ENCODE data around the gene CAPN12. TPM values are rescaled to one million over a fixed set of nuclear protein-coding genes. Genes with fewer than 3 reads are reported as not detected.

CAPN12 gene
- total and polyA plus RNA-seq, 2 of the 8 experiments (the other 6 are each of a cell fraction or from before 2014, with no cell fraction given), result 8.8 to 20.0 TPM

DNA sequence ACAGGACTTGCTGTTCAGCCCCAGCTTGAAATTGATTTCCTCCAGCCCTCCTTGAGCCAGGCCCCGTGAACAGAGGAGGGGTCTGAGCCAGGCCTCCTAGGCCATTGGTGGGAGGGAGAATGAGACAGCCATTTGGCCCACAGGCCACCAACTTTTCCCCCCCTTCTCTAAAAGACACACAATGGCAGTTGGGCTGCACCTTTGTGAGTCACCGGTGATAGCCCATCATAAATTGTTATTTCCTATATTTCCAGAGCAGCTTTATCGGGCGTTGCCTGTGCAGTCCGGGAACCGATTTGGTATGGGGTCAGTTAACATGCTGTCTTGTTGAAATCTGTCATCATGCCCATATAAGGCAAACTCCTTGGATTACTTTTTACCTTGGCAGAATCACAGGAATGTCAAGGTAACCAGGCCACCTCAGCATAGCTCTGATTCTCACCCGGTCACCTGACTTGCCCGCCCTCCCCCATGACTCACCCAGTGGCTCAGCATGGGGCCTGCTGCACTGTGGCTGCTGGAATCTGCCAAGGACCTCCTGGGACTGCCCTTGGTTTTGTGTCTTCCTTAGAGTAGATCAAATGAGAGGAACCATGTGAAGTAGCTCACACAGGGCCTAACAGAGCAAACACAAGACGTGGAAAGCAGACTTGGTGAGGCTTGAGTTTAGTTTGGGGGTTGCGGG is 60.7 kb downstream of the CAPN12 start:
- H3K14ac ChIP-seq (ENCODE audit: insufficient read length), result no peak overlapping the region
- no peaks in the 10 kb centered on the region for H3K36me3 ChIP-seq (ENCODE audit: control insufficient read depth in 2 of 4, insufficient read depth in 4 of 4, low read length in 3 of 4)
- H2BK15ac ChIP-seq (ENCODE audit: low read length), result 0 out of 2 replicates have a peak overlapping the region, but pooled peaks have one; percentile 73
- peak overlapping the region; percentile 94; the same call in 1 of the 2 replicates for H4K8ac ChIP-seq (ENCODE audit: extremely low read depth, insufficient read depth, low read length)
- H3K4me2 ChIP-seq (ENCODE audit: insufficient read depth in 1 of 2, low read depth in 2 of 2, low read length in 2 of 2), result peak overlapping the region; percentile 26 to 54
- H4K91ac ChIP-seq (replicated peaks; ENCODE audit: insufficient read length, low read length), result peak overlapping the region; percentile 78
- H3K9me3 ChIP-seq (ENCODE audit: insufficient read depth in 2 of 2, low read depth in 1 of 2, low read length in 1 of 2), result no peaks in the 10 kb centered on the region
- H2BK12ac ChIP-seq (ENCODE audit: low read depth, low read length), result peak overlapping the region; percentile 96
- peak overlapping the region; percentile 100; the same call in 1 of the 2 replicates for H2AK5ac ChIP-seq (ENCODE audit: low read depth, low read length)
- 49% methylated on average over 10 of the region's 10 CpGs; no CpG with 5 or more reads in 1 of the 2 experiments for WGBS, 2 experiments (ENCODE audit: extremely low coverage in 1 of 2, insufficient coverage in 1 of 2, insufficient read length in 1 of 2, insufficient replicate concordance in 2 of 2, low coverage in 1 of 2, low lambda C conversion rate in 2 of 2, missing lambda C conversion rate in 1 of 2)
- peak overlapping the region; percentile 34 for H2BK120ac ChIP-seq (replicated peaks; ENCODE audit: low read depth, low read length)
- peak overlapping the region; percentile 85 for H3K18ac ChIP-seq (ENCODE audit: extremely low read depth, low read length)
- no peaks in the 10 kb centered on the region for H3K27me3 ChIP-seq (replicated peaks in 1 of 4; ENCODE audit: control insufficient read depth in 3 of 4, extremely low read depth in 1 of 4, insufficient read depth in 3 of 4, low read length in 3 of 4)
- FAIRE-seq, result peak; percentile 63
- H3K4ac ChIP-seq (replicated peaks; ENCODE audit: insufficient read length, low read depth, low read length), result peak overlapping the region; percentile 22
- peak overlapping the region; percentile 90 for H2BK5ac ChIP-seq (ENCODE audit: low read depth, low read length)
- H3K23me2 ChIP-seq (ENCODE audit: low read depth, low read length), result peaks cover 1% of the 10 kb centered on the region; the same call in 1 of the 2 replicates
- peak overlapping the region; percentile 51 for H4K5ac ChIP-seq (ENCODE audit: insufficient read length, low read depth, low read length)
- H2BK20ac ChIP-seq (ENCODE audit: low read length), result peak overlapping the region; percentile 87
- ChIA-PET CTCF (ENCODE audit: partially characterized antibody) (interaction anchor here (0.8 to 3.8 kb wide), 7 partner anchors 18 to 49 kb away, joined by 3 to 17 read pairs (median 3); partner anchors contain the start of gene ACTN4), POLR2A (ENCODE audit: partially characterized antibody) (interaction anchor here (0.7 to 23.4 kb wide), 12 partner anchors 9 to 65 kb away, joined by 3 to 495 read pairs (median 6); partner anchors contain the start of genes ACTN4 and EIF3K)
- peaks cover 28 to 46% (median 41%) of the 10 kb centered on the region in 4 experiments for H3K4me1 ChIP-seq (replicated peaks in 1 of 4; ENCODE audit: control insufficient read depth in 3 of 4, insufficient read depth in 4 of 4, low read length in 3 of 4)
- H3K79me1 ChIP-seq (ENCODE audit: low read depth, low read length), result peaks cover 15% of the 10 kb centered on the region
- H3K23ac ChIP-seq (ENCODE audit: insufficient read length), result no peak overlapping the region
- H4K20me1 ChIP-seq (replicated peaks in 1 of 2; ENCODE audit: control insufficient read depth in 1 of 2, insufficient read depth in 2 of 2, low read length in 2 of 2), result peaks cover 0 to 11% of the 10 kb centered on the region in 2 experiments
- H3K56ac ChIP-seq (replicated peaks; ENCODE audit: insufficient read length, low read depth, low read length), result peak overlapping the region; percentile 20
- peak overlapping the region; percentile 95 for H3K27ac ChIP-seq (ENCODE audit: low read depth, low read length)
- H3K79me2 ChIP-seq (ENCODE audit: control insufficient read depth in 1 of 2, insufficient read depth in 2 of 2, low read length in 2 of 2), result peaks cover 10 to 90% of the 10 kb centered on the region in 2 experiments
- H2AFZ ChIP-seq (ENCODE audit: low read length), result no peak overlapping the region
- H3K4me3 ChIP-seq (ENCODE audit: extremely low read depth in 1 of 4, insufficient read depth in 2 of 4, low read depth in 3 of 4, low read length in 4 of 4), result peak overlapping the region in 1 of 4 experiments; percentile 32; a peak in 1 of 8 replicates
- peak overlapping the region in 3 of 4 experiments; percentile 15 to 67 (median 67); a peak in 5 of 7 replicates for H3K9ac ChIP-seq (replicated peaks in 1 of 4; ENCODE audit: extremely low read depth in 1 of 4, low read depth in 3 of 4, low read length in 3 of 4)
- DNase-seq (ENCODE audit: low read depth in 1 of 2, low spot score in 2 of 2), result peak; percentile 83 to 85
- TF ChIP-seq TEAD4 (IDR thresholded peaks at IDR 0.05; ENCODE audit: low read depth, low read length), result peak; percentile 91
- TF ChIP-seq RFX5 (IDR thresholded peaks at IDR 0.05; ENCODE audit: borderline replicate concordance, low read depth, low read length), result no peak
- peak; percentile 100 for TF ChIP-seq SRF (IDR thresholded peaks at IDR 0.05; ENCODE audit: low read depth, low read length)
- 0 out of 2 replicates have a peak, but pooled peaks have one; percentile 12 for TF ChIP-seq TCF12 (IDR thresholded peaks at IDR 0.05; ENCODE audit: low read depth, low read length)
- TF ChIP-seq RAD21 (IDR thresholded peaks at IDR 0.05 in 1 of 2, conservative IDR thresholded peaks at IDR 0.05 in 1 of 2; ENCODE audit: low read depth in 2 of 2, low read length in 2 of 2), result no peak
- no peak for TF ChIP-seq RNF2 (IDR thresholded peaks at IDR 0.05; ENCODE audit: borderline replicate concordance, low read depth, low read length, missing control alignments, poor library complexity, severe bottlenecking)
- TF ChIP-seq CEBPB (IDR thresholded peaks at IDR 0.05; ENCODE audit: low read depth, low read length), result no peak
- TF ChIP-seq MAFK (IDR thresholded peaks at IDR 0.05; ENCODE audit: low read depth, low read length), result peak; percentile 48; the same call in 1 of the 2 replicates
- TF ChIP-seq JUN (IDR thresholded peaks at IDR 0.05; ENCODE audit: low read depth, low read length), result peak; percentile 61; the same call in 1 of the 2 replicates
- TF ChIP-seq SIN3A (conservative IDR thresholded peaks at IDR 0.05 in 1 of 2, IDR thresholded peaks at IDR 0.05 in 1 of 2; ENCODE audit: low read depth in 1 of 2, low read length in 2 of 2), result 0 out of 4 replicates have a peak, but pooled peaks of 1 of the 2 experiments have one; percentile 39
